Prostate gland (tissue), 2 donors: ENCODE measurements around the gene ZNF276. TPM values are rescaled to one million over a fixed set of nuclear protein-coding genes. Genes with fewer than 3 reads are reported as not detected.

Source experiments
- DNase-seq: peaks from one replicate; pipeline ENCODE4 v3.0.0-alpha.2; 2019; ENCODE audit warnings: low spot score
- H3K27ac ChIP-seq, 2 donors: fragments of 200-600 bp; sonication (generic); 2 replicates each; pipeline ENCODE4 v1.5.1; 2017 to 2019
- H3K27me3 ChIP-seq: fragments of 200-600 bp; sonication (generic); replicated peaks from 2 replicates; pipeline ENCODE4 v1.5.1; 2019; ENCODE audit not compliant: insufficient read depth
- H3K36me3 ChIP-seq, 2 donors: fragments of 200-600 bp; sonication (generic); 1 replicate in 1 of 2; 2 replicates in 1 of 2; pipeline versions ENCODE4 v1.5.1 to v1.8.1; 2017 to 2019
- H3K4me1 ChIP-seq: fragments of 200-600 bp; sonication (generic); replicated peaks from 2 replicates; pipeline ENCODE4 v1.5.1; 2019
- H3K4me3 ChIP-seq, 2 donors: fragments of 200-600 bp; sonication (generic); 2 replicates each; pipeline ENCODE4 v1.5.1; 2017 to 2019
- H3K9me3 ChIP-seq: fragments of 200-600 bp; sonication (generic); 2 replicates; pipeline ENCODE4 v1.5.1; 2017
- CTCF ChIP-seq, 4 experiments: fragments of 200-600 bp in 2 of 4; fragments of 450-650 bp in 2 of 4; sonication (generic) in 2 of 4; IDR thresholded peaks; 1 replicate in 3 of 4; 2 replicates in 1 of 4; pipeline ENCODE4 v1.5.1; 2016 to 2019; ENCODE audit warnings: antibody characterized with exemption in 4 of 4, mild to moderate bottlenecking in 2 of 4, moderate library complexity in 2 of 4
- POLR2A ChIP-seq: fragments of 450-650 bp; IDR thresholded peaks from one replicate; pipeline ENCODE4 v1.6.1; 2016; ENCODE audit warnings: antibody characterized with exemption, mild to moderate bottlenecking
- POLR2AphosphoS5 ChIP-seq: sonication (generic); formaldehyde crosslinking; IDR thresholded peaks from one replicate; pipeline ENCODE4 v1.6.1; 2017; ENCODE audit warnings: antibody characterized with exemption
- WGBS: methylation state at CpG from one replicate; pipeline ENCODE4 v1.1.5; 2018; 5-methylcytosine and 5-hydroxymethylcytosine counted together
- intact Hi-C: fragments of 100-400 bp; cut with DNase I; formaldehyde crosslinking; loops from one replicate; pipeline ENCODE4 v1.14.2; 2022
- total RNA-seq, 2 donors: library from RNA; depleted of rRNA; stranded (reverse); fragments of >200 nt; gene quantifications; one replicate each; pipeline ENCODE4 v1.1.0, GENCODE V29; 2016

Gene ZNF276
- total RNA-seq, 2 donors from 2014 or later = 18.4 to 46.1 TPM

- intact Hi-C loops = no loop called here
- WGBS = 100% methylated on average over 1 of the region's 1 CpG
- no peaks in the 10 kb centered on the region for H3K27me3 ChIP-seq
- no peaks in the 10 kb centered on the region for H3K36me3 ChIP-seq
- no peak overlapping the region for H3K27ac ChIP-seq
- no peaks in the 10 kb centered on the region for H3K4me1 ChIP-seq
- TF ChIP-seq POLR2A (no peak), POLR2AphosphoS5 (no peak), CTCF (IDR thresholded peaks at IDR 0.05) (no peak)
- no peak overlapping the region for H3K4me3 ChIP-seq
- DNase-seq = no peak
- no peaks in the 10 kb centered on the region for H3K9me3 ChIP-seq
Measured at GRCh38 chr16:89685916-89686315, 35.4 kb upstream of the ZNF276 start.

GRCh38 chr16:89686520-89687091 lies 34.7 kb upstream of the ZNF276 start, which contains the start of gene CDK10:
Gene CDK10 (plus strand): TSS chr16:89686689. CDS start chr16:89686711, 22 bp downstream.
- H3K4me3 ChIP-seq = peak within 1 kb of the TSS; percentile 73 to 76
- H3K27ac ChIP-seq = peak within 1 kb of the TSS; percentile 89 to 91
- H3K9me3 ChIP-seq = no peaks in the 10 kb centered on the region
- no peaks in the 10 kb centered on the region for H3K36me3 ChIP-seq
- whole genome bisulfite sequencing = 0% methylated on average over 25 of the region's 67 CpGs
- H3K4me1 ChIP-seq = no peaks in the 10 kb centered on the region
- peak; percentile 86 for DNase-seq
- intact Hi-C loops = no loop called here
- no peaks in the 10 kb centered on the region for H3K27me3 ChIP-seq
- peak; percentile 94 for TF ChIP-seq POLR2AphosphoS5
- TF ChIP-seq POLR2A = peak; percentile 79
- peak in 2 of 4 experiments; percentile 20 to 26 for TF ChIP-seq CTCF (IDR thresholded peaks at IDR 0.05)

GRCh38 chr16:89687092-89687940 lies 34.0 kb upstream of the ZNF276 start:
- no peaks in the 10 kb centered on the region for H3K36me3 ChIP-seq
- intact Hi-C loops = no loop called here
- DNase-seq = no peak
- no peaks in the 10 kb centered on the region for H3K9me3 ChIP-seq
- H3K27ac ChIP-seq = peak overlapping the region; percentile 89 to 91
- no peak for TF ChIP-seq POLR2AphosphoS5
- TF ChIP-seq POLR2A = no peak
- TF ChIP-seq CTCF (IDR thresholded peaks at IDR 0.05) = no peak
- H3K27me3 ChIP-seq = no peaks in the 10 kb centered on the region
- H3K4me3 ChIP-seq = peak overlapping the region; percentile 73 to 76
- H3K4me1 ChIP-seq = no peaks in the 10 kb centered on the region
- WGBS = 8% methylated on average over 41 of the region's 42 CpGs

- intact Hi-C loops = no loop called here
- WGBS = 89% methylated on average over 5 of the region's 5 CpGs
- DNase-seq = no peak
- H3K27me3 ChIP-seq = no peaks in the 10 kb centered on the region
- no peak overlapping the region for H3K27ac ChIP-seq
- H3K4me3 ChIP-seq = no peak overlapping the region
- no peaks in the 10 kb centered on the region for H3K9me3 ChIP-seq
- H3K4me1 ChIP-seq = no peaks in the 10 kb centered on the region
- TF ChIP-seq POLR2A (no peak), POLR2AphosphoS5 (no peak), CTCF (IDR thresholded peaks at IDR 0.05) (no peak)
- peaks cover 0 to 4% of the 10 kb centered on the region in 2 donors for H3K36me3 ChIP-seq
Measured at GRCh38 chr16:89688395-89688794, 32.9 kb upstream of the ZNF276 start.
